GM12878 (cell line): ENCODE data around the gene FAR1. TPM values are rescaled to one million over a fixed set of nuclear protein-coding genes. Genes with fewer than 3 reads are reported as not detected.

Source experiments
- ATAC-seq: fragments of 200-7000 bp; cut with Tn5 transposase; 3 replicates; pipeline ENCODE4 v1.9.1; 2020; ENCODE audit warnings: mild to moderate bottlenecking, moderate library complexity
- BruUV-seq: library from RNA; stranded (reverse); fragments of 400-500 nt; replicated peaks from 2 replicates; lab custom pipeline; 2021; lab: Mats Ljungman, UMichigan
- CTCF ChIA-PET: fragments of 300-600 bp; sonication (Branson Sonifier 250); formaldehyde crosslinking; extraction: SDS; loops from one replicate; lab custom pipeline; 2021; ENCODE audit warnings: inconsistent platforms; lab: Yijun Ruan, JAX
- POLR2A ChIA-PET: fragments of 350-600 bp; formaldehyde crosslinking; extraction: SDS; loops from one replicate; lab custom pipeline; 2021; ENCODE audit warnings: inconsistent platforms; lab: Charles Lee
- RAD21 ChIA-PET: fragments of 300-600 bp; sonication (Branson Sonifier 250); formaldehyde crosslinking; loops from one replicate; lab custom pipeline; 2023; ENCODE audit warnings: antibody characterized with exemption; ENCODE audit not compliant: unreplicated experiment; lab: Charles Lee
- SMC1A ChIA-PET: fragments of 300-600 bp; sonication (Branson Sonifier 250); formaldehyde crosslinking; loops from one replicate; lab custom pipeline; 2023; ENCODE audit not compliant: unreplicated experiment, uncharacterized antibody; lab: Charles Lee
- DNase-seq: peaks from one replicate; pipeline ENCODE4 v3.0.0-alpha.2; 2011; ENCODE audit warnings: low read depth, low spot score
- FAIRE-seq: peaks from 3 replicates; lab custom pipeline; 2011; peaks lifted over from hg19 to GRCh38; lab: Jason Lieb, UNC
- H2AFZ ChIP-seq: 2 replicates; pipeline ENCODE4 v1.6.0; 2011; ENCODE audit warnings: low read depth, low read length, control low read depth; ENCODE audit not compliant: control insufficient read depth
- H3K27ac ChIP-seq: 2 replicates; pipeline ENCODE4 v1.5.1; 2011; ENCODE audit warnings: control low read depth; ENCODE audit not compliant: control insufficient read depth, insufficient read depth
- H3K27me3 ChIP-seq, 2 experiments: replicated peaks in 1 of 2; 2 replicates each; pipeline versions ENCODE4 v1.6.0 to v1.6.1; 2011; ENCODE audit warnings: low read length in 1 of 2; ENCODE audit not compliant: control insufficient read depth in 2 of 2, insufficient read depth in 2 of 2
- H3K36me3 ChIP-seq, 2 experiments: 2 replicates each; pipeline ENCODE4 v1.5.1; 2011; ENCODE audit warnings: low read length in 1 of 2; ENCODE audit not compliant: control insufficient read depth in 2 of 2, insufficient read depth in 2 of 2
- H3K4me1 ChIP-seq: 2 replicates; pipeline ENCODE4 v1.6.1; 2011; ENCODE audit warnings: mild to moderate bottlenecking, low read length, moderate library complexity, mixed read lengths; ENCODE audit not compliant: control insufficient read depth, insufficient read depth
- H3K4me2 ChIP-seq: 2 replicates; pipeline ENCODE4 v1.6.0; 2011; ENCODE audit warnings: control low read depth; ENCODE audit not compliant: control insufficient read depth, insufficient read depth
- H3K4me3 ChIP-seq: fragments of 200-600 bp; sonication (generic); 2 replicates; pipeline ENCODE4 v1.5.1; 2016
- H3K79me2 ChIP-seq: 2 replicates; pipeline ENCODE4 v1.6.0; 2011; ENCODE audit warnings: low read length; ENCODE audit not compliant: control insufficient read depth, insufficient read depth
- H3K9ac ChIP-seq: 2 replicates; pipeline ENCODE4 v1.8.0; 2011; ENCODE audit warnings: low read length, control low read depth, mixed read lengths; ENCODE audit not compliant: control insufficient read depth, insufficient read depth
- H3K9me3 ChIP-seq: replicated peaks from 3 replicates; pipeline ENCODE4 v1.5.1; 2011; ENCODE audit warnings: mild to moderate bottlenecking, low read length; ENCODE audit not compliant: control insufficient read depth, insufficient read depth
- H4K20me1 ChIP-seq: 2 replicates; pipeline ENCODE4 v1.6.0; 2011; ENCODE audit not compliant: control insufficient read depth, insufficient read depth
- ATF3 ChIP-seq: IDR thresholded peaks from 2 replicates; pipeline ENCODE4 v1.6.1; 2011; ENCODE audit warnings: low read depth, mild to moderate bottlenecking, low read length, moderate library complexity, borderline replicate concordance; ENCODE audit errors: extremely low read depth
- HDAC6 ChIP-seq: fragments of 200-600 bp; sonication (generic); IDR thresholded peaks from one replicate; pipeline ENCODE4 v1.8.0; 2017; ENCODE audit warnings: antibody characterized with exemption; ENCODE audit not compliant: unreplicated experiment
- NFIC ChIP-seq: IDR thresholded peaks from 2 replicates; pipeline ENCODE4 v1.6.1; 2012; ENCODE audit warnings: low read depth, mild to moderate bottlenecking, inconsistent platforms, low read length, moderate library complexity
- PBX3 ChIP-seq: IDR thresholded peaks from 2 replicates; pipeline ENCODE4 v1.6.1; 2011; ENCODE audit warnings: mild to moderate bottlenecking, low read depth, low read length, moderate library complexity; ENCODE audit not compliant: insufficient replicate concordance
- SPI1 ChIP-seq: IDR thresholded peaks from 2 replicates; pipeline ENCODE4 v1.6.1; 2011; ENCODE audit warnings: low read depth, mild to moderate bottlenecking, low read length, moderate library complexity, borderline replicate concordance; ENCODE audit not compliant: insufficient read depth
- ZBTB11 ChIP-seq: fragments of 450-650 bp; formaldehyde crosslinking; IDR thresholded peaks from 2 replicates; pipeline ENCODE4 v1.5.0; 2022; ENCODE audit warnings: mild to moderate bottlenecking, missing genetic modification characterization
- ZNF207 ChIP-seq: fragments of 450-650 bp; IDR thresholded peaks from 2 replicates; pipeline ENCODE4 v1.6.1; 2014; ENCODE audit warnings: antibody characterized with exemption, mild to moderate bottlenecking, borderline replicate concordance
- WGBS: methylation state at CpG from one replicate; pipeline ENCODE4 v1.1.6; 2016; ENCODE audit warnings: low lambda C conversion rate; ENCODE audit not compliant: insufficient replicate concordance, insufficient coverage; ENCODE audit errors: missing lambda C conversion rate; 5-methylcytosine and 5-hydroxymethylcytosine counted together
- in situ Hi-C: fragments of 300-500 bp; cut with MboI; formaldehyde crosslinking; loops from 9 replicates; pipeline ENCODE4 v1.14.3; 2018; ENCODE audit warnings: mixed read lengths
- intact Hi-C: fragments of 100-400 bp; cut with micrococcal nuclease; formaldehyde crosslinking; loops from one replicate; pipeline ENCODE4 v1.14.2; 2022; ENCODE audit not compliant: unreplicated experiment
- polyA plus RNA-seq, 11 experiments: library from polyadenylated mRNA; depleted of rRNA in 4 of 11; unstranded in 6 of 11; stranded (reverse) in 5 of 11; fragments of >200 nt; fragmentation: Nextera tagmentation in 4 of 11; fragmentation: Illumina TruSeq in 1 of 11; extraction: Ambion mirVana in 4 of 11; extraction: Trizol in 1 of 11; gene quantifications; 1 replicate in 1 of 11; 2 replicates in 10 of 11; pipeline versions ENCODE4 v1.2.1 to v1.2.3, GENCODE V29; 2011 to 2016; ENCODE audit warnings: inconsistent platforms in 2 of 11, missing spikeins in 2 of 11, low read depth in 1 of 11
- total RNA-seq, 4 experiments: library from RNA; depleted of rRNA in 3 of 4; stranded (reverse); fragments of >200 nt in 3 of 4; fragmentation: Illumina TruSeq in 1 of 4; extraction: Trizol in 1 of 4; gene quantifications; 2 replicates each; pipeline versions ENCODE4 v1.2.1 to v1.2.3, GENCODE V29; 2013 to 2021

FAR1 gene
- total and polyA plus RNA-seq, 10 of the 15 experiments (the other 5 are each of a cell fraction or from before 2014, with no cell fraction given): 10.1 to 73.9 (median 30.8) TPM

- Histone ChIP-seq H3K36me3 (no peaks in the 10 kb centered on the region; a peak in 1 of 4 replicates), H3K4me1 (no peaks in the 10 kb centered on the region), H3K9ac (no peak overlapping the region), H4K20me1 (no peaks in the 10 kb centered on the region), H3K4me3 (no peak overlapping the region), H3K27ac (no peak overlapping the region), H3K27me3 (no peaks in the 10 kb centered on the region), H3K4me2 (no peak overlapping the region), H3K9me3 (no peaks in the 10 kb centered on the region), H3K79me2 (no peaks in the 10 kb centered on the region), H2AFZ (no peak overlapping the region)
- SMC1A ChIA-PET: no interaction called here
- FAIRE-seq: no peak
- CTCF ChIA-PET: no interaction called here
- RAD21 ChIA-PET: no interaction called here
- in situ Hi-C loops (no loop called here), intact Hi-C loops (no loop called here)
- no peak for DNase-seq
- no peak for ATAC-seq
- no TSS peak for BruUV-seq
- TF ChIP-seq HDAC6 (no peak), ATF3 (no peak), ZNF207 (no peak), PBX3 (no peak), NFIC (no peak)
- POLR2A ChIA-PET: no interaction called here
Observed at GRCh38 chr11:13705710-13706109, 37.2 kb downstream of the FAR1 start.

- H3K79me2 ChIP-seq: no peaks in the 10 kb centered on the region
- H3K4me1 ChIP-seq: no peaks in the 10 kb centered on the region
- ChIA-PET POLR2A (no interaction called here), RAD21 (no interaction called here), CTCF (interaction anchor here (1.0 kb wide), 1 partner anchor 47 kb away, joined by 4 read pairs; no protein-coding TSS in a partner anchor), SMC1A (interaction anchor here (0.9 to 1.9 kb wide), 2 partner anchors 11 to 41 kb away, joined by 3 to 4 read pairs; no protein-coding TSS in a partner anchor)
- H3K9ac ChIP-seq: no peak overlapping the region
- no peaks in the 10 kb centered on the region for H3K27me3 ChIP-seq
- FAIRE-seq (no peak), ATAC-seq (no peak), DNase-seq (no peak)
- H4K20me1 ChIP-seq: no peaks in the 10 kb centered on the region
- no peak overlapping the region for H3K27ac ChIP-seq
- no TSS peak for BruUV-seq
- WGBS: 56% methylated on average over 2 of the region's 2 CpGs
- H3K36me3 ChIP-seq: peaks cover 2 to 9% of the 10 kb centered on the region in 2 experiments; a peak in 3 of 4 replicates
- intact Hi-C loops (no loop called here), in situ Hi-C loops (no loop called here)
- no peak overlapping the region for H3K4me3 ChIP-seq
- TF ChIP-seq SPI1 (peak; percentile 36; the same call in 1 of the 2 replicates), ZBTB11 (CRISPR knock-in tag) (no peak)
- no peak overlapping the region for H2AFZ ChIP-seq
- H3K9me3 ChIP-seq: no peaks in the 10 kb centered on the region
- no peak overlapping the region for H3K4me2 ChIP-seq
Observed at GRCh38 chr11:13713982-13714381, 45.5 kb downstream of the FAR1 start.
